ENCODE data around the gene DCAF5. TPM values are rescaled to one million over a fixed set of nuclear protein-coding genes. Genes with fewer than 3 reads are reported as not detected.

Gene DCAF5
- total and polyA plus RNA-seq, 2 of the 13 experiments (the other 11 are each of a cell fraction or from before 2014, with no cell fraction given): 13.4 to 31.6 TPM

DNA sequence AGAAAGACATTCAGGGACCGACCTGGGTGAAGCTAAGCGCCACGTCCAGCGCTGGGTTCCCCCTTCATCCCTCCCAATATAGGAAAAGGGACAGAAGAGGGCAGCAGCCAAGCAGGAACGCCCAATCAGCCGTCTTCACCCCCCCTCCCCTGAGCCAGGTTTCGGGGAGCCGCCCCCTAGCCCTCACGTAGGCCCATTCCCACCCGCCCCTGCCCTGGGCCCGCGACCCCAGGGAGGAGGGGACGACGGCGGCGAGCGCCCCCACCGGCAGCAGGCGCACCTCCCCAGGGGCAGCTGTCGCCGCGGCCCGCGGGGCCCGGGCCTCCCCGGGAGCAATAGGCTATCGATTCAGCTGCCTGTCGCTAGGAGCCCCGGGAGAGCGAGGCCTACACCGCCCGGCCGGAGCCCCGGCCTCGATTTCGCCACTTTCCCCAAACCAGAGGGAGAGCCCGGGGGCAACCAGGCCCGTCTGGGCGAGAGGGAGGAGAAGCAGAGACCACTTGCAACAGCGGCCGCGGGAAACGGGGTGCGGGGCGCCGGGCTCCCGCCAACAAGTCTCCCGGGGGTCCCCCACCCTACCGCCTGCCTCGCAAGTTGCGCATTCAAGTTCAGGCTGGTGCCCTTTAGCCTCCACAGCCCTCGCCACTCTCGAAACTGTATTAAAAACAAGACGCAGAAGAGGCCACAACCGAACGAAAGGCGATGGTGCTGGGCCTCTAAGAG, 1.3 kb downstream of the DCAF5 start (continued):
- TF ChIP-seq, protein P1, sequence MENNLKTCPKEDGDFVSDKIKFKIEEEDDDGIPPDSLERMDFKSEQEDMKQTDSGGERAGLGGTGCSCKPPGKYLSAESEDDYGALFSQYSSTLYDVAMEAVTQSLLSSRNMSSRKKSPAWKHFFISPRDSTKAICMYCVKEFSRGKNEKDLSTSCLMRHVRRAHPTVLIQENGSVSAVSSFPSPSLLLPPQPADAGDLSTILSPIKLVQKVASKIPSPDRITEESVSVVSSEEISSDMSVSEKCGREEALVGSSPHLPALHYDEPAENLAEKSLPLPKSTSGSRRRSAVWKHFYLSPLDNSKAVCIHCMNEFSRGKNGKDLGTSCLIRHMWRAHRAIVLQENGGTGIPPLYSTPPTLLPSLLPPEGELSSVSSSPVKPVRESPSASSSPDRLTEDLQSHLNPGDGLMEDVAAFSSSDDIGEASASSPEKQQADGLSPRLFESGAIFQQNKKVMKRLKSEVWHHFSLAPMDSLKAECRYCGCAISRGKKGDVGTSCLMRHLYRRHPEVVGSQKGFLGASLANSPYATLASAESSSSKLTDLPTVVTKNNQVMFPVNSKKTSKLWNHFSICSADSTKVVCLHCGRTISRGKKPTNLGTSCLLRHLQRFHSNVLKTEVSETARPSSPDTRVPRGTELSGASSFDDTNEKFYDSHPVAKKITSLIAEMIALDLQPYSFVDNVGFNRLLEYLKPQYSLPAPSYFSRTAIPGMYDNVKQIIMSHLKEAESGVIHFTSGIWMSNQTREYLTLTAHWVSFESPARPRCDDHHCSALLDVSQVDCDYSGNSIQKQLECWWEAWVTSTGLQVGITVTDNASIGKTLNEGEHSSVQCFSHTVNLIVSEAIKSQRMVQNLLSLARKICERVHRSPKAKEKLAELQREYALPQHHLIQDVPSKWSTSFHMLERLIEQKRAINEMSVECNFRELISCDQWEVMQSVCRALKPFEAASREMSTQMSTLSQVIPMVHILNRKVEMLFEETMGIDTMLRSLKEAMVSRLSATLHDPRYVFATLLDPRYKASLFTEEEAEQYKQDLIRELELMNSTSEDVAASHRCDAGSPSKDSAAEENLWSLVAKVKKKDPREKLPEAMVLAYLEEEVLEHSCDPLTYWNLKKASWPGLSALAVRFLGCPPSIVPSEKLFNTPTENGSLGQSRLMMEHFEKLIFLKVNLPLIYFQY (CRISPR knock-in tag; IDR thresholded peaks at IDR 0.05; ENCODE audit: borderline replicate concordance): peak; percentile 44; the same call in 1 of the 2 replicates
- TF ChIP-seq, protein P2, sequence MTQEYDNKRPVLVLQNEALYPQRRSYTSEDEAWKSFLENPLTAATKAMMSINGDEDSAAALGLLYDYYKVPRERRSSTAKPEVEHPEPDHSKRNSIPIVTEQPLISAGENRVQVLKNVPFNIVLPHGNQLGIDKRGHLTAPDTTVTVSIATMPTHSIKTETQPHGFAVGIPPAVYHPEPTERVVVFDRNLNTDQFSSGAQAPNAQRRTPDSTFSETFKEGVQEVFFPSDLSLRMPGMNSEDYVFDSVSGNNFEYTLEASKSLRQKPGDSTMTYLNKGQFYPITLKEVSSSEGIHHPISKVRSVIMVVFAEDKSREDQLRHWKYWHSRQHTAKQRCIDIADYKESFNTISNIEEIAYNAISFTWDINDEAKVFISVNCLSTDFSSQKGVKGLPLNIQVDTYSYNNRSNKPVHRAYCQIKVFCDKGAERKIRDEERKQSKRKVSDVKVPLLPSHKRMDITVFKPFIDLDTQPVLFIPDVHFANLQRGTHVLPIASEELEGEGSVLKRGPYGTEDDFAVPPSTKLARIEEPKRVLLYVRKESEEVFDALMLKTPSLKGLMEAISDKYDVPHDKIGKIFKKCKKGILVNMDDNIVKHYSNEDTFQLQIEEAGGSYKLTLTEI (CRISPR knock-in tag; conservative IDR thresholded peaks at IDR 0.05): no peak
- no peak for TF ChIP-seq RXRB (CRISPR knock-in tag; IDR thresholded peaks at IDR 0.05; ENCODE audit: borderline replicate concordance)
- peak; percentile 97 for TF ChIP-seq PHF8 (CRISPR knock-in tag; IDR thresholded peaks at IDR 0.05)
- peak; percentile 94; the same call in 1 of the 2 replicates for TF ChIP-seq KDM5B (CRISPR knock-in tag; IDR thresholded peaks at IDR 0.05; ENCODE audit: borderline replicate concordance)
- TF ChIP-seq ZSCAN25 (CRISPR knock-in tag; IDR thresholded peaks at IDR 0.05): peak; percentile 64
- peak; percentile 56; the same call in 1 of the 2 replicates for TF ChIP-seq ZNF460 (CRISPR knock-in tag; IDR thresholded peaks at IDR 0.05; ENCODE audit: borderline replicate concordance)
- TF ChIP-seq WIZ (CRISPR knock-in tag; IDR thresholded peaks at IDR 0.05): peak; percentile 34; the same call in 1 of the 2 replicates
- TF ChIP-seq ZNF776 (CRISPR knock-in tag; IDR thresholded peaks at IDR 0.05): peak; percentile 50; the same call in 1 of the 2 replicates

Data from HepG2 (cell line).